ENCODE measurements around the gene SLC35F3.

DNA sequence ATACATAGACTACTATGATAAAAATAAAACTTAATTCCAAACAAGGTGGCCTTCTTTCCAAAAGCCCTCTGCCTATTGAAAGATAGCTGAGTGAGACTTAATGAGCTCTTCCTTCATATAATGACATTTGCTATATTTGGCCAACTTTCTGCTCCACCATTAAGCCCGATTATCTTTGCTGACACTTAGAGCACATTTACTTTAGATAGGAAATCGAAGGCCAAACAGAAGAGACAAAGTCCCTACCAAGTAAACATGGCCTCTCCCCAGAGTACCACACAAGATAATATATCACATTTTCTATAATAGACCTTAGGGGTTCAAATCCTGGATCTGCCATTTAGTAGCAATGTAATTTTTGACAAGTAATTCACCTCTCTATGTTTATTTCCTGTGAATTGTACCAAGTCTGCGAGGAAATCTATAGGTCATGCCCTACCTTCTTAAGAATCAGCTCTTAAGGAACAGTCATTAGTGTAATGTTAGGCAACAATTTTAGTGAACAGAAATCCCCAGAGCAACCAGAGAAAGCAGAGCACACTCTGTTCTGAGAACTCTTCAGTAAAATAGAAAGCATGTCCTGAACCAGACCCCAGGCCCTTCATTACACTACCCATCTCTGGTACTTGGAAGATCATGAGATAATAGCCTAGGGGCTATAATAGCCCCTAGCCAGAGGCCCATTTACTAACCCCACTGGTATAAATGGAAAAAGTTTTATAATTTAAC, 451.5 kb downstream of the SLC35F3 start:
- TF ChIP-seq, protein P1, sequence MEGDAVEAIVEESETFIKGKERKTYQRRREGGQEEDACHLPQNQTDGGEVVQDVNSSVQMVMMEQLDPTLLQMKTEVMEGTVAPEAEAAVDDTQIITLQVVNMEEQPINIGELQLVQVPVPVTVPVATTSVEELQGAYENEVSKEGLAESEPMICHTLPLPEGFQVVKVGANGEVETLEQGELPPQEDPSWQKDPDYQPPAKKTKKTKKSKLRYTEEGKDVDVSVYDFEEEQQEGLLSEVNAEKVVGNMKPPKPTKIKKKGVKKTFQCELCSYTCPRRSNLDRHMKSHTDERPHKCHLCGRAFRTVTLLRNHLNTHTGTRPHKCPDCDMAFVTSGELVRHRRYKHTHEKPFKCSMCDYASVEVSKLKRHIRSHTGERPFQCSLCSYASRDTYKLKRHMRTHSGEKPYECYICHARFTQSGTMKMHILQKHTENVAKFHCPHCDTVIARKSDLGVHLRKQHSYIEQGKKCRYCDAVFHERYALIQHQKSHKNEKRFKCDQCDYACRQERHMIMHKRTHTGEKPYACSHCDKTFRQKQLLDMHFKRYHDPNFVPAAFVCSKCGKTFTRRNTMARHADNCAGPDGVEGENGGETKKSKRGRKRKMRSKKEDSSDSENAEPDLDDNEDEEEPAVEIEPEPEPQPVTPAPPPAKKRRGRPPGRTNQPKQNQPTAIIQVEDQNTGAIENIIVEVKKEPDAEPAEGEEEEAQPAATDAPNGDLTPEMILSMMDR (IDR thresholded peaks at IDR 0.05), result no peak
- TF ChIP-seq POLR2AphosphoS5 (IDR thresholded peaks at IDR 0.05), result no peak
